Measurements from ENCODE around the gene TBC1D32. TPM values are rescaled to one million over a fixed set of nuclear protein-coding genes. Genes with fewer than 3 reads are reported as not detected.
A peak's percentile ranks its signal among the peaks of the same experiment; 100 is the strongest.
"Not testable (repeated sequence)": the region's sequence is repeated elsewhere in the genome, so short reads cannot be mapped to it uniquely, and the experiment has no call there.

Gene TBC1D32
- polyA plus RNA-seq, 1 experiment = 6.3 TPM

- no peak overlapping the region for H3K4me3 ChIP-seq (ENCODE audit: low read depth, low read length)
- DNase-seq (ENCODE audit: low read depth, low spot score) = no peak
- H3K27me3 ChIP-seq (ENCODE audit: control insufficient read depth, insufficient read depth, low read length) = no peaks in the 10 kb centered on the region
- no peak for TF ChIP-seq CTCF (IDR thresholded peaks at IDR 0.05; ENCODE audit: low read depth, low read length)
- no peak overlapping the region for H3K27ac ChIP-seq (ENCODE audit: low read depth, low read length)
- POLR2A ChIA-PET = no interaction called here
- CTCF ChIA-PET = interaction anchor here (0.9 to 5.9 kb wide), 3 partner anchors 153 to 206 kb away, joined by 3 to 60 read pairs (median 3); no protein-coding TSS in a partner anchor
- no peaks in the 10 kb centered on the region for H3K9me3 ChIP-seq (ENCODE audit: control insufficient read depth, insufficient read depth, low read length)
These were observed 110.3 kb downstream of the TBC1D32 start for GRCh38 chr6:121223930-121224329.

- H3K27me3 ChIP-seq (ENCODE audit: control insufficient read depth, insufficient read depth, low read length) = no peaks in the 10 kb centered on the region
- no peak for DNase-seq (ENCODE audit: low read depth, low spot score)
- no peak overlapping the region for H3K27ac ChIP-seq (ENCODE audit: low read depth, low read length)
- POLR2A ChIA-PET = no interaction called here
- no peak overlapping the region for H3K4me3 ChIP-seq (ENCODE audit: low read depth, low read length)
- CTCF ChIA-PET = interaction anchor here (0.9 to 5.9 kb wide), 3 partner anchors 152 to 207 kb away, joined by 3 to 60 read pairs (median 3); no protein-coding TSS in a partner anchor
- H3K9me3 ChIP-seq (ENCODE audit: control insufficient read depth, insufficient read depth, low read length) = no peaks in the 10 kb centered on the region
- no peak for TF ChIP-seq CTCF (IDR thresholded peaks at IDR 0.05; ENCODE audit: low read depth, low read length)
These were observed 111.1 kb downstream of the TBC1D32 start for GRCh38 chr6:121223212-121223611.

GRCh38 chr6:121222656-121223055 lies 111.6 kb downstream of the TBC1D32 start:
- peak; percentile 21 for DNase-seq (ENCODE audit: low read depth, low spot score)
- H3K4me3 ChIP-seq (ENCODE audit: low read depth, low read length) = no peak overlapping the region
- TF ChIP-seq CTCF (IDR thresholded peaks at IDR 0.05; ENCODE audit: low read depth, low read length) = peak; percentile 38
- H3K27ac ChIP-seq (ENCODE audit: low read depth, low read length) = no peak overlapping the region
- no peaks in the 10 kb centered on the region for H3K27me3 ChIP-seq (ENCODE audit: control insufficient read depth, insufficient read depth, low read length)
- H3K9me3 ChIP-seq (ENCODE audit: control insufficient read depth, insufficient read depth, low read length) = no peaks in the 10 kb centered on the region
- ChIA-PET CTCF (interaction anchor here (0.7 to 5.9 kb wide), 3 partner anchors 12 to 172 kb away, joined by 3 to 60 read pairs (median 7); no protein-coding TSS in a partner anchor), POLR2A (no interaction called here)

GRCh38 chr6:121216928-121217327 lies 117.4 kb downstream of the TBC1D32 start:
- H3K9me3 ChIP-seq (ENCODE audit: control insufficient read depth, insufficient read depth, low read length) = peaks cover 12% of the 10 kb centered on the region
- no peak for TF ChIP-seq CTCF (IDR thresholded peaks at IDR 0.05; ENCODE audit: low read depth, low read length)
- ChIA-PET POLR2A (interaction anchor here (0.7 kb wide), 1 partner anchor 735 kb away, joined by 3 read pairs; no protein-coding TSS in a partner anchor), CTCF (interaction anchor here (1.0 kb wide), 1 partner anchor 161 kb away, joined by 3 read pairs; no protein-coding TSS in a partner anchor)
- no peaks in the 10 kb centered on the region for H3K27me3 ChIP-seq (ENCODE audit: control insufficient read depth, insufficient read depth, low read length)
- DNase-seq (ENCODE audit: low read depth, low spot score) = peak; percentile 1
- H3K27ac ChIP-seq (ENCODE audit: low read depth, low read length) = no peak overlapping the region
- H3K4me3 ChIP-seq (ENCODE audit: low read depth, low read length) = no peak overlapping the region

- H3K27me3 ChIP-seq (ENCODE audit: control insufficient read depth, insufficient read depth, low read length); CTCF ChIA-PET: not testable (repeated sequence)
These were observed 120.9 kb downstream of the TBC1D32 start for GRCh38 chr6:121213341-121213740.

More at GRCh38 chr6:121213341-121213740, 120.9 kb downstream of the TBC1D32 start:
- POLR2A ChIA-PET; H3K4me3 ChIP-seq (ENCODE audit: low read depth, low read length); DNase-seq (ENCODE audit: low read depth, low spot score); H3K27ac ChIP-seq (ENCODE audit: low read depth, low read length): not testable (repeated sequence)
- peaks cover 12% of the 10 kb centered on the region for H3K9me3 ChIP-seq (ENCODE audit: control insufficient read depth, insufficient read depth, low read length)
